Mesendoderm (in vitro differentiated cells): ENCODE data around the gene HNRNPUL2.
"Not testable (repeated sequence)": the region's sequence is repeated elsewhere in the genome, so short reads cannot be mapped to it uniquely, and the experiment has no call there.

Experiments used
- DNase-seq: peaks from one replicate; pipeline ENCODE4 v3.0.0; 2013
- H2AK5ac ChIP-seq: 2 replicates; pipeline ENCODE4 v1.6.1; 2013; ENCODE audit warnings: low read length, inconsistent platforms
- H2BK120ac ChIP-seq: 2 replicates; pipeline ENCODE4 v1.6.1; 2013; ENCODE audit warnings: low read depth, mild to moderate bottlenecking, low read length, moderate library complexity, mixed read lengths
- H2BK15ac ChIP-seq: replicated peaks from 2 replicates; pipeline ENCODE4 v1.6.1; 2013; ENCODE audit warnings: low read depth, mild to moderate bottlenecking, moderate library complexity
- H2BK5ac ChIP-seq: 2 replicates; pipeline ENCODE4 v1.6.1; 2013; ENCODE audit warnings: low read length, inconsistent platforms
- H3K18ac ChIP-seq: 2 replicates; pipeline ENCODE4 v1.6.1; 2013; ENCODE audit warnings: mild to moderate bottlenecking, low read length, mixed read lengths
- H3K23ac ChIP-seq: one replicate; pipeline ENCODE4 v1.6.1; 2013; ENCODE audit warnings: low read length
- H3K27ac ChIP-seq: 2 replicates; pipeline ENCODE4 v1.5.1; 2013; ENCODE audit warnings: low read depth, mild to moderate bottlenecking, inconsistent platforms, low read length, moderate library complexity
- H3K27me3 ChIP-seq: 2 replicates; pipeline ENCODE4 v1.6.1; 2013; ENCODE audit warnings: low read length, control low read depth, mild to moderate bottlenecking, inconsistent platforms; ENCODE audit not compliant: insufficient read depth, poor library complexity
- H3K36me3 ChIP-seq: 2 replicates; pipeline ENCODE4 v1.6.1; 2013; ENCODE audit warnings: low read length, inconsistent platforms; ENCODE audit not compliant: control insufficient read depth, insufficient read depth
- H3K4ac ChIP-seq: one replicate; pipeline ENCODE4 v1.6.1; 2013; ENCODE audit warnings: low read depth, mild to moderate bottlenecking, low read length, moderate library complexity
- H3K4me1 ChIP-seq: 2 replicates; pipeline ENCODE4 v1.6.1; 2013; ENCODE audit warnings: low read depth, low read length, inconsistent platforms; ENCODE audit not compliant: control insufficient read depth
- H3K4me2 ChIP-seq: 2 replicates; pipeline ENCODE4 v1.6.1; 2013; ENCODE audit warnings: low read length
- H3K4me3 ChIP-seq: 2 replicates; pipeline ENCODE4 v1.5.1; 2013; ENCODE audit warnings: mild to moderate bottlenecking, low read length
- H3K56ac ChIP-seq: one replicate; pipeline ENCODE4 v1.6.1; 2013; ENCODE audit warnings: low read length
- H3K79me1 ChIP-seq: 2 replicates; pipeline ENCODE4 v1.6.1; 2013; ENCODE audit warnings: low read length, inconsistent platforms
- H3K79me2 ChIP-seq: 2 replicates; pipeline ENCODE4 v1.6.1; 2013; ENCODE audit warnings: mild to moderate bottlenecking, low read length; ENCODE audit not compliant: control insufficient read depth, insufficient read depth
- H3K9ac ChIP-seq: 2 replicates; pipeline ENCODE4 v1.6.1; 2013; ENCODE audit warnings: low read length, inconsistent platforms
- H4K5ac ChIP-seq: one replicate; pipeline ENCODE4 v1.6.1; 2013; ENCODE audit warnings: low read length
- H4K8ac ChIP-seq: one replicate; pipeline ENCODE4 v1.6.1; 2013; ENCODE audit warnings: low read depth, mild to moderate bottlenecking, control low read depth, low read length, moderate library complexity
- WGBS: extraction: QIAGEN DNeasy Blood & Tissue Kit; methylation state at CpG from one replicate; pipeline ENCODE4 v1.1.7; 2013; ENCODE audit warnings: low lambda C conversion rate, missing lambda C conversion rate; ENCODE audit not compliant: insufficient coverage; ENCODE audit errors: extremely low coverage; 5-methylcytosine and 5-hydroxymethylcytosine counted together

The HNRNPUL2 gene

GRCh38 chr11:62705880-62706849 is 21.1 kb downstream of the HNRNPUL2 start:
- peak overlapping the region; percentile 91 for H3K56ac ChIP-seq
- H4K8ac ChIP-seq: no peak overlapping the region
- no peak overlapping the region for H2BK120ac ChIP-seq
- no peaks in the 10 kb centered on the region for H3K27me3 ChIP-seq
- H3K4me3 ChIP-seq: peak overlapping the region; percentile 83
- peak overlapping the region; percentile 94 for H3K9ac ChIP-seq
- H2AK5ac ChIP-seq: peak overlapping the region; percentile 71
- WGBS: no CpG with 5 or more reads among the region's 73 CpGs
- no peak overlapping the region for H3K18ac ChIP-seq
- no peak overlapping the region for H4K5ac ChIP-seq
- H3K36me3 ChIP-seq: peaks cover 3% of the 10 kb centered on the region
- peak overlapping the region; percentile 67 for H3K23ac ChIP-seq
- DNase-seq: peak; percentile 97
- H3K4ac ChIP-seq: no peak overlapping the region
- peaks cover 7% of the 10 kb centered on the region for H3K79me1 ChIP-seq
- H3K27ac ChIP-seq: peak overlapping the region; percentile 40
- H3K4me2 ChIP-seq: peak overlapping the region; percentile 99
- H2BK5ac ChIP-seq: peak overlapping the region; percentile 31
- H2BK15ac ChIP-seq: no peak overlapping the region
- H3K4me1 ChIP-seq: peaks cover 13% of the 10 kb centered on the region
- H3K79me2 ChIP-seq: peaks cover 9% of the 10 kb centered on the region

GRCh38 chr11:62705413-62705812 is 21.8 kb downstream of the HNRNPUL2 start:
- peaks cover 9% of the 10 kb centered on the region for H3K79me2 ChIP-seq
- peak overlapping the region; percentile 83 for H3K4me3 ChIP-seq

GRCh38 chr11:62703921-62704320 is 23.3 kb downstream of the HNRNPUL2 start:
- not testable (repeated sequence) for H3K18ac ChIP-seq, H3K4me2 ChIP-seq, H3K4me1 ChIP-seq, H3K79me2 ChIP-seq, H3K56ac ChIP-seq, H3K27me3 ChIP-seq, H3K79me1 ChIP-seq, DNase-seq, H2BK120ac ChIP-seq, H2BK5ac ChIP-seq, H3K27ac ChIP-seq, H3K4ac ChIP-seq, H3K36me3 ChIP-seq, H3K23ac ChIP-seq, H2AK5ac ChIP-seq, H4K8ac ChIP-seq, H3K9ac ChIP-seq, H4K5ac ChIP-seq, H2BK15ac ChIP-seq, H3K4me3 ChIP-seq
- no CpG with 5 or more reads among the region's 4 CpGs for WGBS

More at GRCh38 chr11:62705413-62705812, 21.8 kb downstream of the HNRNPUL2 start:
- Histone ChIP-seq H4K5ac (no peak overlapping the region), H3K4me1 (peaks cover 13% of the 10 kb centered on the region), H3K23ac (no peak overlapping the region), H3K27me3 (no peaks in the 10 kb centered on the region), H2BK15ac (no peak overlapping the region), H3K27ac (no peak overlapping the region), H3K79me1 (peaks cover 7% of the 10 kb centered on the region), H3K9ac (peak overlapping the region; percentile 84), H2BK120ac (no peak overlapping the region), H2BK5ac (no peak overlapping the region), H3K56ac (peak overlapping the region; percentile 89), H2AK5ac (no peak overlapping the region), H3K4ac (no peak overlapping the region), H3K4me2 (peak overlapping the region; percentile 47), H4K8ac (no peak overlapping the region), H3K18ac (no peak overlapping the region), H3K36me3 (no peaks in the 10 kb centered on the region)
- no CpG with 5 or more reads among the region's 7 CpGs for WGBS
- DNase-seq: peak; percentile 39

- Histone ChIP-seq H3K56ac (no peak overlapping the region), H3K79me1 (peaks cover 7% of the 10 kb centered on the region), H3K23ac (no peak overlapping the region), H3K4me2 (no peak overlapping the region), H4K5ac (no peak overlapping the region), H3K36me3 (no peaks in the 10 kb centered on the region), H3K27me3 (no peaks in the 10 kb centered on the region), H4K8ac (no peak overlapping the region), H3K4ac (no peak overlapping the region), H3K4me3 (no peak overlapping the region), H2AK5ac (no peak overlapping the region), H2BK15ac (no peak overlapping the region), H3K27ac (no peak overlapping the region), H3K4me1 (no peaks in the 10 kb centered on the region), H2BK5ac (no peak overlapping the region), H3K18ac (no peak overlapping the region), H3K9ac (no peak overlapping the region), H3K79me2 (peaks cover 9% of the 10 kb centered on the region), H2BK120ac (no peak overlapping the region)
- no peak for DNase-seq
- WGBS: no CpG with 5 or more reads among the region's 11 CpGs
Measured at GRCh38 chr11:62702246-62702645, 25.0 kb downstream of the HNRNPUL2 start.

- no peaks in the 10 kb centered on the region for H3K4me1 ChIP-seq
- H3K27ac ChIP-seq: no peak overlapping the region
- H2AK5ac ChIP-seq: no peak overlapping the region
- peaks cover 4% of the 10 kb centered on the region for H3K36me3 ChIP-seq
- no peaks in the 10 kb centered on the region for H3K27me3 ChIP-seq
- no peak overlapping the region for H2BK5ac ChIP-seq
- H3K56ac ChIP-seq: no peak overlapping the region
- H4K8ac ChIP-seq: no peak overlapping the region
- no peak overlapping the region for H3K9ac ChIP-seq
- no peak overlapping the region for H3K4me3 ChIP-seq
- no peak overlapping the region for H3K4me2 ChIP-seq
- no peak overlapping the region for H2BK15ac ChIP-seq
- no peak overlapping the region for H3K23ac ChIP-seq
- H2BK120ac ChIP-seq: no peak overlapping the region
- no peak overlapping the region for H4K5ac ChIP-seq
- no peak overlapping the region for H3K18ac ChIP-seq
- no peaks in the 10 kb centered on the region for H3K79me1 ChIP-seq
- no CpG with 5 or more reads among the region's 14 CpGs for WGBS
- peak; percentile 89 for DNase-seq
- no peak overlapping the region for H3K4ac ChIP-seq
- no peaks in the 10 kb centered on the region for H3K79me2 ChIP-seq
Measured at GRCh38 chr11:62694455-62695167, 32.6 kb downstream of the HNRNPUL2 start.
